H9 (cell line): Measurements from ENCODE around the gene UNC5A. TPM values are rescaled to one million over a fixed set of nuclear protein-coding genes. Genes with fewer than 3 reads are reported as not detected.

Source experiments
- DNase-seq: peaks from one replicate; pipeline ENCODE4 v3.0.0-alpha.2; 2017
- H2AFZ ChIP-seq: one replicate; pipeline ENCODE4 v1.6.1; 2013; ENCODE audit warnings: mild to moderate bottlenecking, low read length, control low read depth, moderate library complexity
- H2AK5ac ChIP-seq: 2 replicates; pipeline ENCODE4 v1.6.1; 2013; ENCODE audit warnings: low read length, control low read depth, mixed read lengths; ENCODE audit not compliant: insufficient read length
- H2BK120ac ChIP-seq: one replicate; pipeline ENCODE4 v1.6.1; 2013; ENCODE audit warnings: low read depth, mild to moderate bottlenecking, low read length, control low read depth, inconsistent platforms; ENCODE audit not compliant: poor library complexity, severe bottlenecking
- H2BK12ac ChIP-seq: 2 replicates; pipeline ENCODE4 v1.6.1; 2013; ENCODE audit warnings: low read length, control low read depth, mixed read lengths, low read depth; ENCODE audit not compliant: insufficient read length
- H2BK15ac ChIP-seq: 2 replicates; pipeline ENCODE4 v1.6.1; 2013; ENCODE audit warnings: low read depth, low read length, control low read depth
- H2BK20ac ChIP-seq: one replicate; pipeline ENCODE4 v1.6.1; 2013; ENCODE audit warnings: low read depth, mild to moderate bottlenecking, low read length, control low read depth, inconsistent platforms; ENCODE audit not compliant: poor library complexity, severe bottlenecking
- H2BK5ac ChIP-seq: 2 replicates; pipeline ENCODE4 v1.6.1; 2013; ENCODE audit warnings: low read length, control low read depth, mixed read lengths; ENCODE audit not compliant: insufficient read length
- H3K14ac ChIP-seq: 2 replicates; pipeline ENCODE4 v1.6.1; 2013; ENCODE audit warnings: low read length, control low read depth; ENCODE audit not compliant: insufficient read depth
- H3K18ac ChIP-seq: 2 replicates; pipeline ENCODE4 v1.6.1; 2013; ENCODE audit warnings: low read depth, mild to moderate bottlenecking, mixed read lengths, low read length, control low read depth; ENCODE audit not compliant: insufficient read length
- H3K23ac ChIP-seq: 2 replicates; pipeline ENCODE4 v1.6.1; 2013; ENCODE audit warnings: low read length, control low read depth, mixed read lengths, low read depth; ENCODE audit not compliant: insufficient read length
- H3K23me2 ChIP-seq: 2 replicates; pipeline ENCODE4 v1.6.1; 2013; ENCODE audit warnings: low read depth, mild to moderate bottlenecking, mixed read lengths, low read length, control low read depth; ENCODE audit not compliant: insufficient read length, poor library complexity, severe bottlenecking
- H3K27ac ChIP-seq: 2 replicates; pipeline ENCODE4 v1.5.1; 2013; ENCODE audit warnings: low read length, control low read depth, mixed read lengths, low read depth; ENCODE audit not compliant: insufficient read length
- H3K27me3 ChIP-seq: 2 replicates; pipeline ENCODE4 v1.6.1; 2013; ENCODE audit warnings: low read length, control low read depth, inconsistent platforms; ENCODE audit not compliant: insufficient read depth
- H3K4ac ChIP-seq: 2 replicates; pipeline ENCODE4 v1.6.1; 2013; ENCODE audit warnings: low read depth, mild to moderate bottlenecking, control low read depth, inconsistent platforms, low read length, moderate library complexity
- H3K4me1 ChIP-seq: 2 replicates; pipeline ENCODE4 v1.6.1; 2013; ENCODE audit warnings: low read length, control low read depth, inconsistent platforms; ENCODE audit not compliant: insufficient read depth
- H3K4me2 ChIP-seq: 2 replicates; pipeline ENCODE4 v1.6.1; 2013; ENCODE audit warnings: low read length, control low read depth, mixed read lengths; ENCODE audit not compliant: insufficient read length, insufficient read depth
- H3K56ac ChIP-seq: 2 replicates; pipeline ENCODE4 v1.6.1; 2013; ENCODE audit warnings: low read depth, mild to moderate bottlenecking, mixed read lengths, low read length, control low read depth; ENCODE audit not compliant: insufficient read length
- H3K79me1 ChIP-seq: 2 replicates; pipeline ENCODE4 v1.6.1; 2013; ENCODE audit warnings: low read depth, mild to moderate bottlenecking, moderate library complexity, low read length, control low read depth, inconsistent platforms; ENCODE audit not compliant: insufficient read depth, poor library complexity, severe bottlenecking
- H3K79me2 ChIP-seq: 2 replicates; pipeline ENCODE4 v1.6.1; 2013; ENCODE audit warnings: low read length, control low read depth, inconsistent platforms; ENCODE audit not compliant: insufficient read depth
- H3K9ac ChIP-seq: 2 replicates; pipeline ENCODE4 v1.6.1; 2013; ENCODE audit warnings: low read length, control low read depth, mixed read lengths; ENCODE audit not compliant: insufficient read length; ENCODE audit errors: extremely low read depth
- H3K9me3 ChIP-seq: one replicate; pipeline ENCODE4 v1.6.1; 2013; ENCODE audit warnings: low read depth, low read length, inconsistent platforms; ENCODE audit not compliant: control insufficient read depth
- H3T11ph ChIP-seq: one replicate; pipeline ENCODE4 v1.6.1; 2013; ENCODE audit warnings: mild to moderate bottlenecking, low read length, control low read depth, inconsistent platforms
- H4K20me1 ChIP-seq: one replicate; pipeline ENCODE4 v1.6.1; 2013; ENCODE audit not compliant: control insufficient read depth, insufficient read length, insufficient read depth
- H4K5ac ChIP-seq: 2 replicates; pipeline ENCODE4 v1.6.1; 2013; ENCODE audit warnings: low read depth, mild to moderate bottlenecking, mixed read lengths, low read length, control low read depth; ENCODE audit not compliant: insufficient read length
- H4K8ac ChIP-seq: replicated peaks from 2 replicates; pipeline ENCODE4 v1.6.1; 2013; ENCODE audit warnings: low read length, control low read depth, mixed read lengths, low read depth; ENCODE audit not compliant: insufficient read length
- H4K91ac ChIP-seq: 2 replicates; pipeline ENCODE4 v1.6.1; 2013; ENCODE audit warnings: low read depth, mild to moderate bottlenecking, moderate library complexity, mixed read lengths, low read length, control low read depth; ENCODE audit not compliant: insufficient read length
- H3K27ac Mint-ChIP-seq, 3 experiments: 2 replicates in 2 of 3; 3 replicates in 1 of 3; pipeline ENCODE4 v1.8.0; 2020 to 2021; ENCODE audit warnings: mixed read lengths in 3 of 3, mild to moderate bottlenecking in 1 of 3, moderate library complexity in 1 of 3
- H3K27me3 Mint-ChIP-seq: 2 replicates; pipeline ENCODE4 v1.8.0; 2021; ENCODE audit warnings: low read depth, mild to moderate bottlenecking, moderate library complexity, mixed read lengths
- H3K36me3 Mint-ChIP-seq, 3 experiments: 2 replicates in 2 of 3; 3 replicates in 1 of 3; pipeline ENCODE4 v1.8.0; 2020 to 2021; ENCODE audit warnings: low read depth in 3 of 3, mixed read lengths in 3 of 3; ENCODE audit not compliant: insufficient read depth in 1 of 3
- H3K4me1 Mint-ChIP-seq, 2 experiments: 2 replicates each; pipeline ENCODE4 v1.8.0; 2020; ENCODE audit warnings: mixed read lengths in 2 of 2
- H3K4me3 Mint-ChIP-seq, 2 experiments: 2 replicates in 1 of 2; 3 replicates in 1 of 2; pipeline ENCODE4 v1.8.0; 2020 to 2021; ENCODE audit warnings: mild to moderate bottlenecking in 2 of 2, mixed read lengths in 2 of 2, moderate library complexity in 1 of 2
- H3K9me3 Mint-ChIP-seq, 2 experiments: 2 replicates in 1 of 2; 3 replicates in 1 of 2; pipeline ENCODE4 v1.8.0; 2020; ENCODE audit warnings: mild to moderate bottlenecking in 2 of 2, mixed read lengths in 2 of 2, moderate library complexity in 1 of 2
- WGBS: extraction: QIAGEN DNeasy Blood & Tissue Kit; methylation state at CpG from one replicate; pipeline ENCODE4 v1.1.7; 2013; ENCODE audit warnings: missing lambda C conversion rate, low lambda C conversion rate, mixed read lengths; ENCODE audit not compliant: insufficient read length; ENCODE audit errors: extremely low coverage; 5-methylcytosine and 5-hydroxymethylcytosine counted together
- total RNA-seq: library from RNA; stranded (reverse); gene quantifications from 2 replicates; pipeline ENCODE4 v1.2.1, GENCODE V29; 2021
- TF ChIP-seq, protein P1 (sequence below): fragments of 200-600 bp; sonication (generic); conservative IDR thresholded peaks from 3 replicates; pipeline ENCODE4 v1.8.0; 2021; ENCODE audit warnings: antibody characterized with exemption, mild to moderate bottlenecking

Gene UNC5A
- total RNA-seq, 1 experiment from 2014 or later: 4.4 TPM

DNA sequence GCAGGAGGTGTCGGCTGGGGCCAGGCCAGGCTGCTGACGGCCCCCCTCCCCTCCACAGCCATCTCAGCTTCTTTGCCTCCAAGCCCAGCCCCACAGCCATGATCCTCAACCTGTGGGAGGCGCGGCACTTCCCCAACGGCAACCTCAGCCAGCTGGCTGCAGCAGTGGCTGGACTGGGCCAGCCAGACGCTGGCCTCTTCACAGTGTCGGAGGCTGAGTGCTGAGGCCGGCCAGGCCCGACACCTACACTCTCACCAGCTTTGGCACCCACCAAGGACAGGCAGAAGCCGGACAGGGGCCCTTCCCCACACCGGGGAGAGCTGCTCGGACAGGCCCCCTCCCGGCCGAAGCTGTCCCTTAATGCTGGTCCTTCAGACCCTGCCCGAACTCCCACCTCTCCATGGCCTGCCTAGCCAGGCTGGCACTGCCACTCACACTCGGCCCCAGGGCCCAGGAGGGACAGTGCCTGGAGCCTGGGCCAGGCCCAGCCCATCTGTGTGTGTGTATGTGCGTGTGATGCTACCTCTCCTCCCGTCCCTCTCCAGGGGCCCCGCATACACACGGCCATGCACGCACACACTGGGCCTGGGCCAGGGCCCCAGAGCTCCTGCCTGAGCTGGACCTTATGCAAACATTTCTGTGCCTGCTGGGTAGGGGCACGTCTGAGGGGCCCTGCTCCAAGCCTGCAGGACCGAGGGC, 69.5 kb downstream of the UNC5A start:
- Histone ChIP-seq H3K4me2 (no peak overlapping the region), H3T11ph (no peak overlapping the region), H4K8ac (no peak overlapping the region), H3K79me1 (no peaks in the 10 kb centered on the region), H3K4ac (no peak overlapping the region), H4K5ac (no peak overlapping the region), H3K14ac (no peak overlapping the region), H3K4me1 (no peaks in the 10 kb centered on the region), H2AK5ac (no peak overlapping the region), H2AFZ (no peak overlapping the region), H3K79me2 (no peaks in the 10 kb centered on the region), H3K27me3 (no peaks in the 10 kb centered on the region), H2BK20ac (no peak overlapping the region), H4K91ac (no peak overlapping the region), H2BK12ac (no peak overlapping the region), H3K9ac (no peak overlapping the region), H3K9me3 (no peaks in the 10 kb centered on the region), H3K23ac (no peak overlapping the region), H3K18ac (no peak overlapping the region), H4K20me1 (no peaks in the 10 kb centered on the region), H3K23me2 (no peaks in the 10 kb centered on the region), H2BK15ac (no peak overlapping the region), H3K56ac (no peak overlapping the region), H2BK5ac (no peak overlapping the region), H3K27ac (no peak overlapping the region), H2BK120ac (no peak overlapping the region)
- no CpG with 5 or more reads among the region's 23 CpGs for WGBS
- Mint-ChIP-seq H3K4me1 (peaks cover 9 to 22% of the 10 kb centered on the region in 2 experiments), H3K27me3 (peaks cover 3% of the 10 kb centered on the region), H3K36me3 (no peaks in the 10 kb centered on the region; a peak in 1 of 7 replicates), H3K9me3 (no peaks in the 10 kb centered on the region), H3K27ac (no peak overlapping the region; a peak in 1 of 7 replicates), H3K4me3 (no peak overlapping the region)
- TF ChIP-seq, protein P1, sequence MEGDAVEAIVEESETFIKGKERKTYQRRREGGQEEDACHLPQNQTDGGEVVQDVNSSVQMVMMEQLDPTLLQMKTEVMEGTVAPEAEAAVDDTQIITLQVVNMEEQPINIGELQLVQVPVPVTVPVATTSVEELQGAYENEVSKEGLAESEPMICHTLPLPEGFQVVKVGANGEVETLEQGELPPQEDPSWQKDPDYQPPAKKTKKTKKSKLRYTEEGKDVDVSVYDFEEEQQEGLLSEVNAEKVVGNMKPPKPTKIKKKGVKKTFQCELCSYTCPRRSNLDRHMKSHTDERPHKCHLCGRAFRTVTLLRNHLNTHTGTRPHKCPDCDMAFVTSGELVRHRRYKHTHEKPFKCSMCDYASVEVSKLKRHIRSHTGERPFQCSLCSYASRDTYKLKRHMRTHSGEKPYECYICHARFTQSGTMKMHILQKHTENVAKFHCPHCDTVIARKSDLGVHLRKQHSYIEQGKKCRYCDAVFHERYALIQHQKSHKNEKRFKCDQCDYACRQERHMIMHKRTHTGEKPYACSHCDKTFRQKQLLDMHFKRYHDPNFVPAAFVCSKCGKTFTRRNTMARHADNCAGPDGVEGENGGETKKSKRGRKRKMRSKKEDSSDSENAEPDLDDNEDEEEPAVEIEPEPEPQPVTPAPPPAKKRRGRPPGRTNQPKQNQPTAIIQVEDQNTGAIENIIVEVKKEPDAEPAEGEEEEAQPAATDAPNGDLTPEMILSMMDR: no peak
- DNase-seq: no peak
